GM21447 (cell line): Measurements from ENCODE around the gene TPK1.
"Not testable (repeated sequence)": the region's sequence is repeated elsewhere in the genome, so short reads cannot be mapped to it uniquely, and the experiment has no call there.

Source experiments
- ATAC-seq: cut with Tn5 transposase; IDR thresholded peaks from one replicate; pipeline ENCODE4 v1.9.1; 2021; ENCODE audit not compliant: unreplicated experiment

The TPK1 gene

GRCh38 chr7:144487901-144488300, 348.0 kb downstream of the TPK1 start:
- no peak for ATAC-seq

GRCh38 chr7:144484445-144484844, 351.4 kb downstream of the TPK1 start:
- no peak for ATAC-seq

- no peak for ATAC-seq
These were observed 352.7 kb downstream of the TPK1 start for GRCh38 chr7:144483189-144483588.

- no peak for ATAC-seq
These were observed 354.0 kb downstream of the TPK1 start for GRCh38 chr7:144481833-144482232.

GRCh38 chr7:144477348-144477747, 358.5 kb downstream of the TPK1 start:
- no peak for ATAC-seq

GRCh38 chr7:144474800-144475615, 360.8 kb downstream of the TPK1 start:
- no peak for ATAC-seq

GRCh38 chr7:144474363-144474762, 361.5 kb downstream of the TPK1 start:
- ATAC-seq, result no peak

GRCh38 chr7:144473908-144474307, 361.9 kb downstream of the TPK1 start:
- ATAC-seq, result no peak

GRCh38 chr7:144470078-144470477, 365.8 kb downstream of the TPK1 start:
- ATAC-seq, result no peak

GRCh38 chr7:144468990-144469732, 366.7 kb downstream of the TPK1 start:
- ATAC-seq, result no peak

- ATAC-seq, result no peak
These were observed 376.2 kb downstream of the TPK1 start for GRCh38 chr7:144459635-144460034.

- ATAC-seq, result no peak
These were observed 380.8 kb downstream of the TPK1 start for GRCh38 chr7:144455040-144455404.

- ATAC-seq, result no peak
These were observed 381.4 kb downstream of the TPK1 start for GRCh38 chr7:144454256-144455039.

- ATAC-seq, result peak; percentile 76
These were observed 383.8 kb downstream of the TPK1 start for GRCh38 chr7:144452064-144452463.

GRCh38 chr7:144445590-144445989, 390.3 kb downstream of the TPK1 start:
- no peak for ATAC-seq

- no peak for ATAC-seq
These were observed 396.1 kb downstream of the TPK1 start for GRCh38 chr7:144439717-144440205.

GRCh38 chr7:144438759-144439158, 397.1 kb downstream of the TPK1 start:
- no peak for ATAC-seq

GRCh38 chr7:144437370-144438191, 398.3 kb downstream of the TPK1 start:
- peak; percentile 72 for ATAC-seq

GRCh38 chr7:144436500-144436899, 399.4 kb downstream of the TPK1 start:
- ATAC-seq, result no peak

GRCh38 chr7:144428431-144428830, 407.4 kb downstream of the TPK1 start:
- no peak for ATAC-seq

- ATAC-seq, result not testable (repeated sequence)
These were observed 408.3 kb downstream of the TPK1 start for GRCh38 chr7:144427539-144427938.
